Measurements from ENCODE around the gene KRTDAP. TPM values are rescaled to one million over a fixed set of nuclear protein-coding genes. Genes with fewer than 3 reads are reported as not detected.

KRTDAP gene
- total and polyA plus RNA-seq, 9 of the 15 experiments (the other 6 are each of a cell fraction or from before 2014, with no cell fraction given), result not detected

GRCh38 chr19:35507561-35507960, 17.3 kb upstream of the KRTDAP start:
- peaks cover 16% of the 10 kb centered on the region; the same call in 1 of the 2 replicates for H4K20me1 ChIP-seq (replicated peaks; ENCODE audit: control insufficient read depth, insufficient read depth, low read length)
- H3K9me3 ChIP-seq (replicated peaks; ENCODE audit: control insufficient read depth, insufficient read depth, low read depth, low read length), result no peaks in the 10 kb centered on the region
- POLR2A ChIA-PET, result no interaction called here
- 0% methylated on average over 10 of the region's 11 CpGs for WGBS (ENCODE audit: insufficient coverage, low coverage, missing lambda C conversion rate)
- H3K9ac ChIP-seq (ENCODE audit: insufficient read depth in 1 of 2, low read depth in 2 of 2, low read length in 2 of 2), result no peak overlapping the region
- H3K9me1 ChIP-seq (ENCODE audit: control insufficient read depth, insufficient read depth, low read length), result no peaks in the 10 kb centered on the region
- BruUV-seq (replicated peaks), result no TSS peak
- CTCF ChIA-PET (ENCODE audit: low intra/inter-chr PET ratio), result no interaction called here
- H3K4me2 ChIP-seq (ENCODE audit: insufficient read depth, low read length), result no peak overlapping the region
- ATAC-seq (no peak), DNase-seq (ENCODE audit: extremely low read depth in 1 of 4, low spot score in 3 of 4) (no peak), FAIRE-seq (no peak)
- TF ChIP-seq PRDM10 (IDR thresholded peaks at IDR 0.05; ENCODE audit: partially characterized antibody) (peak; percentile 46), ZBTB43 (CRISPR knock-in tag; IDR thresholded peaks at IDR 0.05) (no peak), ZNF3 (CRISPR knock-in tag; IDR thresholded peaks at IDR 0.05) (no peak), ESRRB (CRISPR knock-in tag; IDR thresholded peaks at IDR 0.05; ENCODE audit: borderline replicate concordance) (no peak), ZBTB8A (IDR thresholded peaks at IDR 0.05; ENCODE audit: partially characterized antibody) (no peak), L3MBTL2 (IDR thresholded peaks at IDR 0.05) (no peak), TSHZ1 (CRISPR knock-in tag; IDR thresholded peaks at IDR 0.05) (no peak), ZNF24 (IDR thresholded peaks at IDR 0.05) (no peak), CBX8 (IDR thresholded peaks at IDR 0.05; ENCODE audit: borderline replicate concordance, extremely low read depth, low read depth, low read length, poor library complexity, severe bottlenecking) (peak; percentile 72), MLLT1 (IDR thresholded peaks at IDR 0.05) (no peak), NCOA2 (IDR thresholded peaks at IDR 0.05; ENCODE audit: partially characterized antibody in 2 of 2) (no peak)
- H3K36me3 ChIP-seq (ENCODE audit: control insufficient read depth, insufficient read depth, low read length), result no peaks in the 10 kb centered on the region
- H3K79me2 ChIP-seq (ENCODE audit: control insufficient read depth, insufficient read depth, low read length), result no peaks in the 10 kb centered on the region
- intact Hi-C loops (cut with micrococcal nuclease), result no loop called here
- H3K27me3 ChIP-seq (ENCODE audit: control insufficient read depth in 2 of 2, insufficient read depth in 2 of 2, low read length in 2 of 2), result peaks cover 67 to 90% of the 10 kb centered on the region in 2 experiments
- H3K4me3 ChIP-seq, result no peak overlapping the region
- no peak overlapping the region for H3K27ac ChIP-seq (ENCODE audit: extremely low read depth, low read depth, low read length)
- H3K4me1 ChIP-seq (replicated peaks in 1 of 2; ENCODE audit: control insufficient read depth in 2 of 2, insufficient read depth in 2 of 2, low read length in 2 of 2), result peaks cover 0 to 18% of the 10 kb centered on the region in 2 experiments; a peak in 2 of 5 replicates
- no peak overlapping the region for H2AFZ ChIP-seq (ENCODE audit: low read depth, low read length)
- in situ Hi-C loops (cut with MboI), result no loop called here

Data from K562 (cell line).